Neural cell (in vitro differentiated cells): Measurements from ENCODE around the gene STIM2. TPM values are rescaled to one million over a fixed set of nuclear protein-coding genes. Genes with fewer than 3 reads are reported as not detected.

Source experiments
- H2AFZ ChIP-seq: fragments of 200-600, 300-800 bp; sonication (generic), shearing (Covaris generic); 2 replicates; pipeline ENCODE4 v1.6.0; 2014; ENCODE audit warnings: low read depth, mild to moderate bottlenecking, antibody characterized with exemption, low read length, moderate library complexity
- H3F3A ChIP-seq: fragments of 200-600 bp; shearing (Covaris generic); 2 replicates; pipeline ENCODE4 v1.6.1; 2016; ENCODE audit warnings: mild to moderate bottlenecking, moderate library complexity, mixed read lengths, antibody characterized with exemption, low read length; ENCODE audit not compliant: insufficient read depth, poor library complexity, severe bottlenecking
- H3K27ac ChIP-seq: fragments of 200-600, 300-800 bp; sonication (generic), shearing (Covaris generic); 2 replicates; pipeline ENCODE4 v1.5.1; 2014; ENCODE audit warnings: mild to moderate bottlenecking, low read length, moderate library complexity
- H3K27me3 ChIP-seq: fragments of 300-800, 200-600 bp; sonication (generic), shearing (Covaris generic); 2 replicates; pipeline ENCODE4 v1.6.0; 2014; ENCODE audit warnings: mild to moderate bottlenecking, low read depth, low read length, moderate library complexity; ENCODE audit not compliant: insufficient read depth
- H3K36me3 ChIP-seq: fragments of 300-800, 200-600 bp; sonication (generic), shearing (Covaris generic); 2 replicates; pipeline ENCODE4 v1.5.1; 2014; ENCODE audit warnings: mild to moderate bottlenecking, antibody characterized with exemption, low read length, moderate library complexity; ENCODE audit not compliant: insufficient read depth
- H3K4me2 ChIP-seq: fragments of 300-800, 200-600 bp; sonication (generic), shearing (Covaris generic); 2 replicates; pipeline ENCODE4 v1.6.0; 2014; ENCODE audit warnings: mild to moderate bottlenecking, low read length
- H3K4me3 ChIP-seq: fragments of 300-800, 200-600 bp; sonication (generic), shearing (Covaris generic); 2 replicates; pipeline ENCODE4 v1.5.1; 2014; ENCODE audit warnings: mild to moderate bottlenecking, low read length, moderate library complexity
- H3K79me2 ChIP-seq: fragments of 200-600 bp; shearing (Covaris generic); replicated peaks from 2 replicates; pipeline ENCODE4 v1.6.0; 2014; ENCODE audit warnings: mild to moderate bottlenecking, low read length, moderate library complexity; ENCODE audit not compliant: insufficient read depth
- H3K9ac ChIP-seq: fragments of 300-800, 200-600 bp; sonication (generic), shearing (Covaris generic); 2 replicates; pipeline ENCODE4 v1.6.1; 2016; ENCODE audit warnings: mild to moderate bottlenecking, low read length, mixed read lengths
- H3K9me2 ChIP-seq: fragments of 200-600 bp; shearing (Covaris generic); 2 replicates; pipeline ENCODE4 v1.6.1; 2016; ENCODE audit warnings: mild to moderate bottlenecking, low read length, mixed read lengths; ENCODE audit not compliant: insufficient read depth
- H3K9me3 ChIP-seq: fragments of 200-600, 300-800 bp; sonication (generic), shearing (Covaris generic); 2 replicates; pipeline ENCODE4 v1.6.1; 2016; ENCODE audit warnings: mild to moderate bottlenecking, mixed run types, low read length, moderate library complexity, mixed read lengths
- H4K20me1 ChIP-seq: fragments of 200-600 bp; shearing (Covaris generic); 2 replicates; pipeline ENCODE4 v1.6.1; 2016; ENCODE audit warnings: mild to moderate bottlenecking, mixed run types; ENCODE audit not compliant: insufficient read depth
- EP300 ChIP-seq: fragments of 450-650 bp; conservative IDR thresholded peaks from 2 replicates; pipeline ENCODE4 v1.6.1; 2014; ENCODE audit warnings: antibody characterized with exemption, mild to moderate bottlenecking, moderate library complexity; ENCODE audit not compliant: poor library complexity, severe bottlenecking
- EZH2 ChIP-seq: fragments of 200-600, 300-800 bp; shearing (Covaris generic), sonication (generic); IDR thresholded peaks from 2 replicates; pipeline ENCODE4 v1.6.1; 2014; ENCODE audit warnings: antibody characterized with exemption, low read length, borderline replicate concordance, mild to moderate bottlenecking; ENCODE audit not compliant: insufficient read depth, poor library complexity, severe bottlenecking
- MXI1 ChIP-seq: fragments of 450-650 bp; conservative IDR thresholded peaks from 2 replicates; pipeline ENCODE4 v1.6.1; 2014; ENCODE audit warnings: antibody characterized with exemption, mild to moderate bottlenecking; ENCODE audit not compliant: poor library complexity, severe bottlenecking
- POLR2AphosphoS5 ChIP-seq: IDR thresholded peaks from 2 replicates; pipeline ENCODE4 v1.6.1; 2012
- RAD21 ChIP-seq: fragments of 450-650 bp; conservative IDR thresholded peaks from 2 replicates; pipeline ENCODE4 v1.6.1; 2014; ENCODE audit warnings: antibody characterized with exemption, mild to moderate bottlenecking, moderate library complexity
- SMC3 ChIP-seq: fragments of 450-650 bp; conservative IDR thresholded peaks from 2 replicates; pipeline ENCODE4 v1.6.1; 2014; ENCODE audit warnings: antibody characterized with exemption, mild to moderate bottlenecking, moderate library complexity; ENCODE audit not compliant: poor library complexity
- TAF1 ChIP-seq: IDR thresholded peaks from 2 replicates; pipeline ENCODE4 v1.6.1; 2012; ENCODE audit warnings: low read depth
- polyA plus RNA-seq: library from polyadenylated mRNA; depleted of rRNA; stranded (reverse); fragments of >200 nt; gene quantifications from 2 replicates; pipeline ENCODE4 v1.2.3, GENCODE V29; 2014
- TF ChIP-seq, protein P1 (sequence below): fragments of 450-650 bp; IDR thresholded peaks from 2 replicates; pipeline ENCODE4 v1.5.1; 2014; ENCODE audit warnings: antibody characterized with exemption, mild to moderate bottlenecking, moderate library complexity; ENCODE audit not compliant: poor library complexity, severe bottlenecking
- TF ChIP-seq, protein P2 (sequence below): IDR thresholded peaks from 2 replicates; pipeline ENCODE4 v1.6.1; 2012; ENCODE audit warnings: borderline replicate concordance

The STIM2 gene
- polyA plus RNA-seq, 1 donor from 2014 or later = 25.3 TPM

DNA sequence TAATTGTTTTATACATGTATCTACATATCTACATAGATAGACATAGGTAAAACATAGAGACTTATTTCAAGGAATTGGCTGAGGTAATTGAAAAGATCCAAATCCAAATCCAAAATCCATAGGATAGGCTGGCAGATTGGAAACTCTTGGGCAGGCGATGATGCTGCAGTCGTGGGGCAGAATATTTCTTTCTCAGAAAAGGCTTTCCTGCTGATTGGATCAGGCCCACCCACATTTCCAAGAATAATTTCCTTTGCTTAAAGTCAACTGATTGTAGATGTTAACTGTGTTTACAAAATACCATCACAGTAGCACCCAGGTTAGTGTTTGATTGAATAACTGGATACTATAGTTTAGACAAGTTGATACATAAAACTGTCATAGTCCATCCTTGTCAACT, 27.2 kb downstream of the STIM2 start:
- Histone ChIP-seq H3F3A (no peaks in the 10 kb centered on the region), H3K27me3 (no peaks in the 10 kb centered on the region), H3K36me3 (no peaks in the 10 kb centered on the region), H3K9me3 (peaks cover 4% of the 10 kb centered on the region), H3K4me2 (no peak overlapping the region), H3K9me2 (no peaks in the 10 kb centered on the region), H3K4me3 (no peak overlapping the region), H3K79me2 (peaks cover 2% of the 10 kb centered on the region), H3K9ac (no peak overlapping the region), H4K20me1 (no peaks in the 10 kb centered on the region), H3K27ac (no peak overlapping the region), H2AFZ (no peak overlapping the region)
- TF ChIP-seq MXI1 = no peak
- TF ChIP-seq TAF1 = no peak
- TF ChIP-seq EP300 = no peak
- TF ChIP-seq RAD21 = no peak
- TF ChIP-seq, protein P1, sequence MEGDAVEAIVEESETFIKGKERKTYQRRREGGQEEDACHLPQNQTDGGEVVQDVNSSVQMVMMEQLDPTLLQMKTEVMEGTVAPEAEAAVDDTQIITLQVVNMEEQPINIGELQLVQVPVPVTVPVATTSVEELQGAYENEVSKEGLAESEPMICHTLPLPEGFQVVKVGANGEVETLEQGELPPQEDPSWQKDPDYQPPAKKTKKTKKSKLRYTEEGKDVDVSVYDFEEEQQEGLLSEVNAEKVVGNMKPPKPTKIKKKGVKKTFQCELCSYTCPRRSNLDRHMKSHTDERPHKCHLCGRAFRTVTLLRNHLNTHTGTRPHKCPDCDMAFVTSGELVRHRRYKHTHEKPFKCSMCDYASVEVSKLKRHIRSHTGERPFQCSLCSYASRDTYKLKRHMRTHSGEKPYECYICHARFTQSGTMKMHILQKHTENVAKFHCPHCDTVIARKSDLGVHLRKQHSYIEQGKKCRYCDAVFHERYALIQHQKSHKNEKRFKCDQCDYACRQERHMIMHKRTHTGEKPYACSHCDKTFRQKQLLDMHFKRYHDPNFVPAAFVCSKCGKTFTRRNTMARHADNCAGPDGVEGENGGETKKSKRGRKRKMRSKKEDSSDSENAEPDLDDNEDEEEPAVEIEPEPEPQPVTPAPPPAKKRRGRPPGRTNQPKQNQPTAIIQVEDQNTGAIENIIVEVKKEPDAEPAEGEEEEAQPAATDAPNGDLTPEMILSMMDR = no peak
- TF ChIP-seq, protein P2, sequence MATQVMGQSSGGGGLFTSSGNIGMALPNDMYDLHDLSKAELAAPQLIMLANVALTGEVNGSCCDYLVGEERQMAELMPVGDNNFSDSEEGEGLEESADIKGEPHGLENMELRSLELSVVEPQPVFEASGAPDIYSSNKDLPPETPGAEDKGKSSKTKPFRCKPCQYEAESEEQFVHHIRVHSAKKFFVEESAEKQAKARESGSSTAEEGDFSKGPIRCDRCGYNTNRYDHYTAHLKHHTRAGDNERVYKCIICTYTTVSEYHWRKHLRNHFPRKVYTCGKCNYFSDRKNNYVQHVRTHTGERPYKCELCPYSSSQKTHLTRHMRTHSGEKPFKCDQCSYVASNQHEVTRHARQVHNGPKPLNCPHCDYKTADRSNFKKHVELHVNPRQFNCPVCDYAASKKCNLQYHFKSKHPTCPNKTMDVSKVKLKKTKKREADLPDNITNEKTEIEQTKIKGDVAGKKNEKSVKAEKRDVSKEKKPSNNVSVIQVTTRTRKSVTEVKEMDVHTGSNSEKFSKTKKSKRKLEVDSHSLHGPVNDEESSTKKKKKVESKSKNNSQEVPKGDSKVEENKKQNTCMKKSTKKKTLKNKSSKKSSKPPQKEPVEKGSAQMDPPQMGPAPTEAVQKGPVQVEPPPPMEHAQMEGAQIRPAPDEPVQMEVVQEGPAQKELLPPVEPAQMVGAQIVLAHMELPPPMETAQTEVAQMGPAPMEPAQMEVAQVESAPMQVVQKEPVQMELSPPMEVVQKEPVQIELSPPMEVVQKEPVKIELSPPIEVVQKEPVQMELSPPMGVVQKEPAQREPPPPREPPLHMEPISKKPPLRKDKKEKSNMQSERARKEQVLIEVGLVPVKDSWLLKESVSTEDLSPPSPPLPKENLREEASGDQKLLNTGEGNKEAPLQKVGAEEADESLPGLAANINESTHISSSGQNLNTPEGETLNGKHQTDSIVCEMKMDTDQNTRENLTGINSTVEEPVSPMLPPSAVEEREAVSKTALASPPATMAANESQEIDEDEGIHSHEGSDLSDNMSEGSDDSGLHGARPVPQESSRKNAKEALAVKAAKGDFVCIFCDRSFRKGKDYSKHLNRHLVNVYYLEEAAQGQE = no peak
- TF ChIP-seq SMC3 = no peak
- no peak for TF ChIP-seq POLR2AphosphoS5
- TF ChIP-seq EZH2 = no peak

DNA sequence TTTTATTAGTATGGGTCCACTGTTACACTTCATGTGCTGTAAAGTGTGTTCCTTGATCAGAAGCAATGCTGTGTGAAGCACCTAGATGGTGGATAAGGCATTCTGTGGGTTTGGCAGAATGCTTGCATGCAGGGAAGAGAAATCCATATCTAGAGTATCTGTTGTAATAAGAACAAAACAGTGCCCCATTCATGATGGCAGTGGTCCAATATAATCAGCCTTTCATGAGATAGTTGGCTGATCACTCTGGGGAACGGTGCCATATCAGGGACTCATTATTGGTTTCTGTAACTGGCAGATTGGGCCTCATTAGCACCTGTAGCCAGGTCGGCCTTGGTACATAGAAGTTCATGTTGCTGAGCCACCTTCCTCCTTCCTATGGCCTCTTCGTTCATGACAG, 28.7 kb downstream of the STIM2 start:
- no peak overlapping the region for H2AFZ ChIP-seq
- no peak overlapping the region for H3K27ac ChIP-seq
- no peaks in the 10 kb centered on the region for H3K9me2 ChIP-seq
- no peaks in the 10 kb centered on the region for H3K27me3 ChIP-seq
- no peaks in the 10 kb centered on the region for H4K20me1 ChIP-seq
- peaks cover 2% of the 10 kb centered on the region for H3K79me2 ChIP-seq
- no peaks in the 10 kb centered on the region for H3F3A ChIP-seq
- TF ChIP-seq SMC3 (no peak), MXI1 (no peak), EP300 (no peak), TAF1 (no peak), EZH2 (no peak), RAD21 (no peak), POLR2AphosphoS5 (no peak)
- TF ChIP-seq, protein P1 = no peak
- TF ChIP-seq, protein P2 = no peak
- H3K9ac ChIP-seq = no peak overlapping the region
- H3K9me3 ChIP-seq = peaks cover 4% of the 10 kb centered on the region
- no peak overlapping the region for H3K4me2 ChIP-seq
- no peaks in the 10 kb centered on the region for H3K36me3 ChIP-seq
- no peak overlapping the region for H3K4me3 ChIP-seq
